Measurements from ENCODE around the gene MOXD1. TPM values are rescaled to one million over a fixed set of nuclear protein-coding genes. Genes with fewer than 3 reads are reported as not detected.
"Not testable (repeated sequence)": the region's sequence is repeated elsewhere in the genome, so short reads cannot be mapped to it uniquely, and the experiment has no call there.

The MOXD1 gene
- total RNA-seq, 1 donor from 2014 or later = 83.6 TPM

DNA sequence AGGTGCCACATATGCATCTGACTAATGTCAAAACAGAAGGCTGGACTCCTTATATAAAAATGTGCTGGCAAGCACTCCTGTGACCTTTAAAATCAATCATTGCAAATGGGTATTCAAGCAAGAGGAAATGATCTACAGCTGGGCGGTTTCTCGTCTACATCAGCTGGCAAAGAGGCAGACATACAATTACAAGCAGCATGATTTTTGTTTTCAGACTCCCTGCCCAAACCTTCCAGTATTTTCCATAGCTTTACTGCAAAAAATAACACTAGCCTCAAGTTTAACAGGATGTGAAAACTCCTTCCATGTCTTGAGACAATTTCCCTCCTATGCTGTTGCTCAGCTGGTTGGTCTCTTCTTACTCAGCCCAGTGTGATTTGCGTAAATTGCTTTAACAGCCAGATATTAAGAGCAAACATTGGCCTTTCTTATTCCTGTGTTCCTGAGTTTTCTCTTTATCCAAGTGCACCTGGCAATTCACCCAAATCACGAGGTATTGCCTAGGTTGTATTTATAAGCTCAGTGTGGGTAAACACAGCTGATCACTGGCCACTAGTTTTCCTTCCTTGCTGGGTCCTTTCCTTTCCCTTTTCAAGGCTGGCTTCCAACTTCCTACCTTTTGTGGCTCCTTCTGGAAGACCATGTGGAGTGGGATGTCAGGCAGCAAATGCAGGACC lies 130.4 kb downstream of the MOXD1 start:
- no peak overlapping the region for H3K4me3 Mint-ChIP-seq
- no peaks in the 10 kb centered on the region for H3K4me1 Mint-ChIP-seq
- DNase-seq (ENCODE audit: low read depth, low spot score) = no peak
- no peak overlapping the region for H3K27ac Mint-ChIP-seq (ENCODE audit: unreplicated experiment)
- TF ChIP-seq CTCF (conservative IDR thresholded peaks at IDR 0.05) = no peak
- no peaks in the 10 kb centered on the region for H3K36me3 Mint-ChIP-seq (ENCODE audit: low read depth)
- no peaks in the 10 kb centered on the region for H3K27me3 Mint-ChIP-seq (ENCODE audit: low read depth)
- H3K9me3 Mint-ChIP-seq = no peaks in the 10 kb centered on the region

DNA sequence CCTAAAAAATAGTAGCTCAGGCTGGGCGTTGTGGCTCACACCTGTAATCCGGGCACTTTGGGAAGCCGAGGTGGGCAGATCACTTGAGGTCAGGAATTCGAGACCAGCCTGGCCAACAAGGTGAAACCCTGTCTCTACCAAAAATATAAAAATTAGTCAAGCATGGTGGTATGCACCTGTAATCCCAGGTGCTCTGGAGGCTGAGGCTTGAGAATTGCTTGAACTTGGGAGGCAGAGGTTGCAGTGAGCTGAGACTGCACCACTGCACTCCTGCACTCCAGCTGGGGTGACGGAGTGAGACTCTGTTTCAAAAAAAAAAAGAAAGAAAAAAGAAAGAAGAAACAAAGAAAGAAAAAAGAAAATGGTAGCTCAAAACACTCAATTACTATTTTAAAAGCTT lies 132.6 kb downstream of the MOXD1 start:
- not testable (repeated sequence) for H3K36me3 Mint-ChIP-seq (ENCODE audit: low read depth); H3K4me1 Mint-ChIP-seq; DNase-seq (ENCODE audit: low read depth, low spot score); H3K9me3 Mint-ChIP-seq; H3K4me3 Mint-ChIP-seq; H3K27ac Mint-ChIP-seq (ENCODE audit: unreplicated experiment); H3K27me3 Mint-ChIP-seq (ENCODE audit: low read depth)

GRCh38 chr6:132268209-132268608 lies 133.1 kb downstream of the MOXD1 start:
- no peaks in the 10 kb centered on the region for H3K4me1 Mint-ChIP-seq
- no peak for DNase-seq (ENCODE audit: low read depth, low spot score)
- no peak for TF ChIP-seq CTCF (conservative IDR thresholded peaks at IDR 0.05)
- no peak overlapping the region for H3K27ac Mint-ChIP-seq (ENCODE audit: unreplicated experiment)
- H3K9me3 Mint-ChIP-seq = no peaks in the 10 kb centered on the region
- H3K36me3 Mint-ChIP-seq (ENCODE audit: low read depth) = no peaks in the 10 kb centered on the region
- H3K4me3 Mint-ChIP-seq = no peak overlapping the region
- no peaks in the 10 kb centered on the region for H3K27me3 Mint-ChIP-seq (ENCODE audit: low read depth)

GRCh38 chr6:132265451-132266097 lies 135.7 kb downstream of the MOXD1 start:
- Mint-ChIP-seq H3K27ac (ENCODE audit: unreplicated experiment) (no peak overlapping the region), H3K4me1 (no peaks in the 10 kb centered on the region), H3K9me3 (no peaks in the 10 kb centered on the region), H3K36me3 (ENCODE audit: low read depth) (no peaks in the 10 kb centered on the region), H3K4me3 (no peak overlapping the region), H3K27me3 (ENCODE audit: low read depth) (no peaks in the 10 kb centered on the region)
- no peak for TF ChIP-seq CTCF (conservative IDR thresholded peaks at IDR 0.05)
- DNase-seq (ENCODE audit: low read depth, low spot score) = no peak

DNA sequence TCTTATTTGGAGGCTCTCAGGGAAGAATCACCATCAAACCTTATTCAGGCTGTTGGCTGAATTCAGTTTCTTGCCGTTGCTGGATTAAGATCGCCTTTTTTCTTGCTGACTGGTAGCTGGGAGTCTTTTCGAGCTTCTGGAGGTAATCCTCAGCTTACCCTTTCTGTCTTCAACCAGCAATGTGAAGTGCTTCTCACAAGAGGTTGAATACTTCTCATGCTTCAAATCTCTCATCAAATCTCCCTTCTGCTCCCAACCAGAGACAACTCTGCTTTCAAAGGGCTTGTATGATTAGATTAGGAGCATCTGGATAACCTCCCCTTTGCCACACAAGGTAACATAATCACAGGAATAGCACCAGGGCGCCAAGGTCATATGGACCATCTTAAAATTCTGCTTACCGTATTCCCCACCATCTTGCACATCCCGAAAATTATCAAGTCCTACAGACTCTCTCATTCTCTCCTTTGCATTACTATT lies 137.2 kb downstream of the MOXD1 start:
- no peak for TF ChIP-seq CTCF (conservative IDR thresholded peaks at IDR 0.05)
- Mint-ChIP-seq H3K4me3 (no peak overlapping the region), H3K27ac (ENCODE audit: unreplicated experiment) (no peak overlapping the region), H3K4me1 (no peaks in the 10 kb centered on the region), H3K27me3 (ENCODE audit: low read depth) (no peaks in the 10 kb centered on the region), H3K9me3 (no peaks in the 10 kb centered on the region), H3K36me3 (ENCODE audit: low read depth) (no peaks in the 10 kb centered on the region)
- no peak for DNase-seq (ENCODE audit: low read depth, low spot score)

GRCh38 chr6:132261354-132261753 lies 139.9 kb downstream of the MOXD1 start:
- H3K4me3 Mint-ChIP-seq = no peak overlapping the region
- H3K4me1 Mint-ChIP-seq = no peaks in the 10 kb centered on the region
- H3K27ac Mint-ChIP-seq (ENCODE audit: unreplicated experiment) = no peak overlapping the region
- DNase-seq (ENCODE audit: low read depth, low spot score) = no peak
- no peaks in the 10 kb centered on the region for H3K36me3 Mint-ChIP-seq (ENCODE audit: low read depth)
- H3K9me3 Mint-ChIP-seq = no peaks in the 10 kb centered on the region
- H3K27me3 Mint-ChIP-seq (ENCODE audit: low read depth) = no peaks in the 10 kb centered on the region
- TF ChIP-seq CTCF (conservative IDR thresholded peaks at IDR 0.05) = no peak
